CD4-positive, CD25-positive, alpha-beta regulatory T cell (primary cell): ENCODE measurements around the gene DHFR. TPM values are rescaled to one million over a fixed set of nuclear protein-coding genes. Genes with fewer than 3 reads are reported as not detected.
"Not testable (repeated sequence)": the region's sequence is repeated elsewhere in the genome, so short reads cannot be mapped to it uniquely, and the experiment has no call there.

Source experiments
- ATAC-seq, 2 donors: fragments of 150-1000 bp; cut with Tn5 transposase; one replicate each; pipeline ENCODE4 v1.10.0; 2021; ENCODE audit warnings: low read depth in 2 of 2, moderate number of reproducible peaks in 2 of 2, moderate library complexity in 1 of 2
- DNase-seq, 3 donors: peaks; one replicate each; pipeline versions ENCODE4 v3.0.0 to v3.0.0-alpha.2; 2012 to 2022; ENCODE audit warnings: mixed read lengths in 1 of 3
- H3K27ac ChIP-seq: one replicate; pipeline ENCODE4 v1.7.0; 2013; ENCODE audit warnings: mild to moderate bottlenecking, low read length; ENCODE audit not compliant: insufficient read depth, poor library complexity, severe bottlenecking
- H3K27me3 ChIP-seq: one replicate; pipeline ENCODE4 v1.7.0; 2013; ENCODE audit warnings: low read length; ENCODE audit not compliant: control insufficient read depth, insufficient read depth
- H3K36me3 ChIP-seq: one replicate; pipeline ENCODE4 v1.7.0; 2013; ENCODE audit warnings: mild to moderate bottlenecking, low read length, moderate library complexity; ENCODE audit not compliant: control insufficient read depth, insufficient read depth
- H3K4me1 ChIP-seq: 2 replicates; pipeline ENCODE4 v1.7.0; 2013; ENCODE audit warnings: mild to moderate bottlenecking, low read length; ENCODE audit not compliant: insufficient read depth, control insufficient read depth, poor library complexity, severe bottlenecking
- H3K4me3 ChIP-seq: one replicate; pipeline ENCODE4 v1.7.0; 2013; ENCODE audit warnings: low read depth, mild to moderate bottlenecking, low read length, moderate library complexity
- H3K9me3 ChIP-seq, 2 experiments: 1 replicate in 1 of 2; 2 replicates in 1 of 2; pipeline ENCODE4 v1.7.0; 2013; ENCODE audit warnings: low read length in 2 of 2, mild to moderate bottlenecking in 1 of 2, moderate library complexity in 1 of 2; ENCODE audit not compliant: control insufficient read depth in 2 of 2
- H3K27ac Mint-ChIP-seq, 3 donors: one replicate each; pipeline ENCODE4 v1.8.0; 2020 to 2022; ENCODE audit warnings: mild to moderate bottlenecking in 3 of 3, mixed read lengths in 3 of 3, moderate library complexity in 2 of 3
- H3K27me3 Mint-ChIP-seq: one replicate; pipeline ENCODE4 v1.8.0; 2022; ENCODE audit warnings: mild to moderate bottlenecking, mixed read lengths
- H3K36me3 Mint-ChIP-seq: one replicate; pipeline ENCODE4 v1.8.0; 2020; ENCODE audit warnings: mixed read lengths
- H3K4me1 Mint-ChIP-seq, 4 donors: one replicate each; pipeline ENCODE4 v1.8.0; 2020 to 2022; ENCODE audit warnings: mixed read lengths in 4 of 4, mild to moderate bottlenecking in 1 of 4
- H3K4me3 Mint-ChIP-seq, 4 donors: one replicate each; pipeline ENCODE4 v1.8.0; 2020 to 2022; ENCODE audit warnings: mild to moderate bottlenecking in 4 of 4, mixed read lengths in 4 of 4, moderate library complexity in 3 of 4
- H3K9me3 Mint-ChIP-seq, 7 donors: one replicate each; pipeline ENCODE4 v1.8.0; 2020 to 2022; ENCODE audit warnings: mixed read lengths in 7 of 7, mild to moderate bottlenecking in 3 of 7, moderate library complexity in 2 of 7
- polyA plus RNA-seq, 4 donors: library from polyadenylated mRNA; unstranded; fragments of 300-500 nt; fragmentation: Illumina TruSeq; gene quantifications; one replicate each; pipeline ENCODE4 v1.2.3, GENCODE V29; 2021
- total RNA-seq: library from RNA; stranded (reverse); gene quantifications from one replicate; pipeline ENCODE4 v1.2.3, GENCODE V29; 2022

Gene DHFR
- total and polyA plus RNA-seq, 5 donors from 2014 or later: 2.1 to 7.7 (median 2.4) TPM

- Histone ChIP-seq H3K27me3 (no peaks in the 10 kb centered on the region), H3K4me3 (no peak overlapping the region), H3K36me3 (peaks cover 54% of the 10 kb centered on the region), H3K4me1 (no peaks in the 10 kb centered on the region), H3K27ac (no peak overlapping the region), H3K9me3 (no peaks in the 10 kb centered on the region)
- Mint-ChIP-seq H3K4me1 (peaks cover 10 to 29% (median 23%) of the 10 kb centered on the region in 4 donors), H3K9me3 (no peaks in the 10 kb centered on the region), H3K36me3 (peaks cover 52% of the 10 kb centered on the region), H3K27me3 (no peaks in the 10 kb centered on the region), H3K27ac (peak overlapping the region in 2 of 3 donors; percentile 46 to 54), H3K4me3 (no peak overlapping the region)
- ATAC-seq (peak in 1 of 2 donors; percentile 44), DNase-seq (no peak)
These were observed 13.5 kb upstream of the DHFR start for GRCh38 chr5:80668016-80668969.

- Histone ChIP-seq H3K4me3 (no peak overlapping the region), H3K36me3 (peaks cover 48% of the 10 kb centered on the region), H3K4me1 (no peaks in the 10 kb centered on the region), H3K27me3 (no peaks in the 10 kb centered on the region), H3K27ac (no peak overlapping the region), H3K9me3 (no peaks in the 10 kb centered on the region)
- Mint-ChIP-seq H3K9me3 (no peaks in the 10 kb centered on the region), H3K27ac (no peak overlapping the region), H3K36me3 (peaks cover 51% of the 10 kb centered on the region), H3K4me3 (no peak overlapping the region), H3K4me1 (peaks cover 10 to 29% (median 24%) of the 10 kb centered on the region in 4 donors), H3K27me3 (no peaks in the 10 kb centered on the region)
- no peak for ATAC-seq
- DNase-seq: no peak
These were observed 12.6 kb upstream of the DHFR start for GRCh38 chr5:80667384-80667783.

DNA sequence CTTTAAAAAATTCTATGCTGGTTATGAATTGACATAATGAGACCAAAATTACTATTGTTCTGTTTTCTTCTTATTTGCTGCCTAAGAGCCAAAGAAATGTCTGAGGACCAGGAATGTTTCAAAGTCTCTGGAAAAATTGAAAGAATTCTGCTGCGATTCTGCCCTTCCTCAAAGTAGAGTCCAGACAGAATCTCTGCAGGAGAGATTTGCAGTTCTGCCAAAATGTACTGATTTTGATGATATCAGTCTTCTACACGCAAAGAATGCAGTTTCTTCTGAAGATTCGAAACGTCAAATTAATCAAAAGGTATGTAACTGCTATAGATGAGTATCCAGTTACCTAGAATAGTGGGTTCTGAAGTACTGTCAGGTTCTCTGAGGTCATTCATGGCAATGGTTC lies 10.3 kb upstream of the DHFR start:
- H3K36me3 Mint-ChIP-seq: peaks cover 50% of the 10 kb centered on the region
- H3K27ac Mint-ChIP-seq: no peak overlapping the region

DNA sequence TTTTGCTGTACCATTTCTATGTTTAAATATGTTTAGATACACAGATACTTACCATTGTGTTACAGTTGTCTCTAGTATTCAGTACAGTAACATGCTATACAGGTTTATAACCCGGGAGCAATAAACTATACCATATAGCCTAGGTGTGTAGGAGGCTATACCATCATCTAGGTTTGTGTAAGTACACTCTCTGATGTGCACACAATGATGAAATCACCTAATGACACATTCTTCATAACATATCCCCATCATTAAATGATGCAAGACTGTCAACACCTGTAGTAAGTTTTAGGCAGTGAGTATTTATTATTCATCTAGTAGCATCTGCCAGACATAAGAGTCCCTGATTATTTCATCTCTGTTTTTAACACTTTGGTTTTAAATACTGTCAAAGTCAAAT lies 7.3 kb upstream of the DHFR start:
- H3K27ac ChIP-seq: no peak overlapping the region
- no peak for DNase-seq
- H3K27me3 ChIP-seq: no peaks in the 10 kb centered on the region
- no peak overlapping the region for H3K4me3 ChIP-seq
- no peak overlapping the region for H3K27ac Mint-ChIP-seq
- no peaks in the 10 kb centered on the region for H3K27me3 Mint-ChIP-seq
- H3K4me3 Mint-ChIP-seq: no peak overlapping the region
- ATAC-seq: no peak
- peaks cover 59% of the 10 kb centered on the region for H3K36me3 ChIP-seq
- no peaks in the 10 kb centered on the region for H3K9me3 Mint-ChIP-seq
- no peaks in the 10 kb centered on the region for H3K9me3 ChIP-seq
- H3K4me1 Mint-ChIP-seq: peaks cover 9 to 30% (median 24%) of the 10 kb centered on the region in 4 donors
- no peaks in the 10 kb centered on the region for H3K4me1 ChIP-seq
- peaks cover 68% of the 10 kb centered on the region for H3K36me3 Mint-ChIP-seq

More for the DNA sequence above, 10.3 kb upstream of the DHFR start:
- H3K36me3 ChIP-seq: peaks cover 56% of the 10 kb centered on the region
- ATAC-seq (no peak), DNase-seq (no peak)
- H3K4me1 Mint-ChIP-seq: peaks cover 9 to 37% (median 20%) of the 10 kb centered on the region in 4 donors
- H3K4me1 ChIP-seq: no peaks in the 10 kb centered on the region
- H3K27me3 Mint-ChIP-seq: no peaks in the 10 kb centered on the region
- H3K27ac ChIP-seq: no peak overlapping the region
- no peak overlapping the region for H3K4me3 Mint-ChIP-seq
- H3K9me3 ChIP-seq: no peaks in the 10 kb centered on the region
- H3K9me3 Mint-ChIP-seq: no peaks in the 10 kb centered on the region
- no peak overlapping the region for H3K4me3 ChIP-seq
- H3K27me3 ChIP-seq: no peaks in the 10 kb centered on the region

DNA sequence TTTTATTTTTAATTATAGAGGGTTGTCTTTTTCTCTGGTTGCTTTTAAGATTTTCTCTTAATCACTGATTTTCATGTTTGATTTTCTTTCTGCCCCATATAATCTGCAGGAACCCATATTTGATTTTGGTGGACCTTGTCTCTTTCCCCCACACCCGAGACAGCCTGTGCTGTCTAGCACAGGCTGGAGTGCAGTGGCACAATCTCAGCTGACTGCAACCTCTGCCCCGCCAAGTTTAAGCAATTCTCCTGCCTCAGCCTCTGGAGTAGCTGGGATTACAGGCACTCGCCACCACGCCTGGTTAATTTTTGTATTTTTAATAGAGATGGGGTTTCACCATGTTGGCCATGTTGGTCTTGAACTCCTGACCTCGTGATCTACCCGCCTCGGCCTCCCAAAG lies 5.9 kb upstream of the DHFR start:
- H3K9me3 Mint-ChIP-seq, H3K27ac Mint-ChIP-seq, H3K27me3 ChIP-seq, ATAC-seq, H3K9me3 ChIP-seq, H3K4me3 ChIP-seq, DNase-seq, H3K27me3 Mint-ChIP-seq, H3K4me1 ChIP-seq, H3K4me3 Mint-ChIP-seq, H3K27ac ChIP-seq: not testable (repeated sequence)
- peaks cover 47% of the 10 kb centered on the region for H3K36me3 ChIP-seq
- Mint-ChIP-seq H3K4me1 (peaks cover 15 to 37% (median 28%) of the 10 kb centered on the region in 4 donors), H3K36me3 (peaks cover 63% of the 10 kb centered on the region)

DNA sequence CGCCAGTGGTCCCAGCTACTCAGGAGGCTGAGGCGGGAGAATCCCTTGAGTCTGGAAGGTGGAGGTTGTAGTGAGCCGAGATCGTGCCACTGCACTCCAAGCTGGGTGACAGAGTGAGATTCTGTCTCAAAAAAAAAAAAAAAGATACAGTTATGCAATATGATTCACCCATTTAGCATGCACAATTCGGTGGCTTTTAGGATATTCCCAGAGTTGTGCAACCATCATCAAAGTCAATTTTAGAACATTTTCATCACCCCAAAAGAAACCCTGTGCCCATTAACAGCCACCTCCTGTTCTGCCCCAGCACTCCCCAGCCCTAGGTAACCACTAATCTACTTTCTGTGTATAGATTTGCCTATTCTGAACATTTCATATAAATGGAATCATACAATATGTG lies 4.3 kb upstream of the DHFR start:
- H3K4me3 ChIP-seq: no peak overlapping the region
- Mint-ChIP-seq H3K4me1 (peaks cover 12 to 38% (median 29%) of the 10 kb centered on the region in 4 donors), H3K36me3 (peaks cover 51% of the 10 kb centered on the region), H3K9me3 (peaks cover 0 to 2% (median 0%) of the 10 kb centered on the region in 7 donors), H3K27ac (no peak overlapping the region), H3K27me3 (no peaks in the 10 kb centered on the region), H3K4me3 (no peak overlapping the region)
- no peak for ATAC-seq
- no peak overlapping the region for H3K27ac ChIP-seq
- H3K9me3 ChIP-seq: no peaks in the 10 kb centered on the region
- peaks cover 17% of the 10 kb centered on the region for H3K4me1 ChIP-seq
- H3K36me3 ChIP-seq: peaks cover 33% of the 10 kb centered on the region
- no peak for DNase-seq
- H3K27me3 ChIP-seq: no peaks in the 10 kb centered on the region

DNA sequence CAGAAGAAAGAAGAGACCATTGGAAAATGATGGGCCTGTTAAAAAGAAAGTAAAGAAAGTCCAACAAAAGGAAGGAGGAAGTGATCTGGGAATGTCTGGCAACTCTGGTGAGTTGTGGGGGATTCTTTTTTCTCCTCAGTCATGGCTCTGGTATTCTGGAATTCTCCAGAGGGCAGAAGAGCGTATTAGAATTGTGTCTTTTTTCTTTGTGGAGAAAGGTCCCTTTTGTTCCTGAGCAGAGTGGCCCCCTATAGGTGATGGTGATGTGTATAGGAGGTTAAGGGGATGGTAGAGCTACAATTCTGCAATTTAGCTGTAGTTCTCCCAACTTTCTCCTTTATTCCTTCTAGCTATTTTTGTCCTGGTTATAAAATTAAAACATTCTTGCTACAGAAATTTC lies 1.6 kb upstream of the DHFR start:
- peak overlapping the region in 2 of 3 donors; percentile 89 to 92 for H3K27ac Mint-ChIP-seq
- DNase-seq (no peak), ATAC-seq (no peak)
- H3K27me3 Mint-ChIP-seq: no peaks in the 10 kb centered on the region
- Histone ChIP-seq H3K27me3 (no peaks in the 10 kb centered on the region), H3K27ac (peak overlapping the region; percentile 85), H3K4me1 (peaks cover 25% of the 10 kb centered on the region), H3K4me3 (no peak overlapping the region), H3K9me3 (no peaks in the 10 kb centered on the region), H3K36me3 (peaks cover 21% of the 10 kb centered on the region)
- H3K36me3 Mint-ChIP-seq: peaks cover 44% of the 10 kb centered on the region
- peaks cover 0 to 2% (median 0%) of the 10 kb centered on the region in 7 donors for H3K9me3 Mint-ChIP-seq
- peaks cover 13 to 39% (median 37%) of the 10 kb centered on the region in 4 donors for H3K4me1 Mint-ChIP-seq
- peak overlapping the region in 2 of 4 donors; percentile 59 to 92 for H3K4me3 Mint-ChIP-seq
